HG03064 (cell line): ENCODE data around the gene DYNLT1.
"Not testable (repeated sequence)": the region's sequence is repeated elsewhere in the genome, so short reads cannot be mapped to it uniquely, and the experiment has no call there.

Source experiments
- ATAC-seq: cut with Tn5 transposase; IDR thresholded peaks from one replicate; pipeline ENCODE4 v1.9.1; 2021; ENCODE audit warnings: low read depth; ENCODE audit not compliant: unreplicated experiment

The DYNLT1 gene

DNA sequence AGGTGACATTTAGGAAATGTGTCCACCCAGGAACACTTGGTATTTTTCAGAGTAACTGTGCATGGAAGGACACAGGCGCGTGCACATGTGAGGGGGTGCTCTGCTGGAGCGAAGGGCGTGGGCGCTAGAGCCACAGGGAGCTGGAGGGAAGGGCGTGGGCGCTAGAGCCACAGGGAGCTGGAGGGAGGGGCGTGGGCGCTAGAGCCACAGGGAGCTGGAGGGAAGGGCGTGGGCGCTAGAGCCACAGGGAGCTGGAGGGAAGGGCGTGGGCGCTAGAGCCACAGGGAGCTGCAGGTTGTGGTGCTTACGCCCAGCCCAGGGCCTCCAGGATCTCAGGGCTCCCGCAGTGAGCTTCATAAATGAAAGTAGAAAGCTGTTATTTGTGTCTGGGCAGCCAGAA lies 38.5 kb downstream of the DYNLT1 start:
- ATAC-seq = not testable (repeated sequence)

DNA sequence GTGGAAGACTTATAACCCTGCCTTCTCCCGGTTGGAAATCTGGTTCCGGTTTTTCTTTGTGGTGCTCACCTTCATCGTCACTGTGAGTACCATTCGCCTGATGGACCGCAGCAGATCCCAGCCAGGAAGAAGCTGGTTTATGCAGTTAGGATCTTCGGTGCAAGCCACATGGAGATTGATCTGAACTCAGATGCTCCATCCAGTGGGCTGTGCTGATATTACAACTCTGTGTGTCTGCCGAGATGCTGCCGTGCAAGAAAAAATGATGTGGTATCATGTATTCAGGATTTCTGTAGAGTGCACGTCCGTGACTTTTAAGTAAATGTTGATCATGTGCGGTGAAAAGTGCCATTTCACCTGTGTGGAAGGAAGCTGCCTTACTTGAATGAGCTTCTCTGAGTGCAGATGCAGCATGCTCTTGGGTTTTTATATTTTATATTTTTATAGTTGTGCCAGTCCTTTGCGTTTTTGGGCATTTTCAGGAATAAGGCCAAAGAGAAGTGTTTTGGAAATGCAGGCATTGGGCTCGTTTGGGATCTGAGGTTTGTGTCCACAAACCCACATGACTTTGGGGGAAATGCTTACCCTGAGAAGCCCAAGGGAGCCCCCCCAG lies 39.2 kb downstream of the DYNLT1 start:
- no peak for ATAC-seq

DNA sequence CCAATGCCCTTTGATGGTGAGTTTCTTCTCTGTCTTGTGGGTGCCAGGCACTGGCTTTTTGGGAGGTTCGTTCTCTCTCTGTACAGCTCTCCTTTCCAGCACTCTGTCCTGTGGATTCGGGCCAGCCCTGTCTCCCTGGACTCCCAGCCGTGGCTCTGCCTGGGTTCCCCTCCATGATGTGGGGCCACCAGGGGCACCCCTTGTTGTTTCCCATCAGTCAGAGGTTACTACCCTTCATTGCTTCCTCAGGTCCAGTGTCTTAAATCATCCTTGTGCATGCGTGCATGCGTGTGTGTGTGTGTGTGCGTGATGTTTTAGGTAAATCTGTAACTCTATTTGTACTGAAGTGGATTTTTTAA lies 40.5 kb downstream of the DYNLT1 start:
- ATAC-seq = no peak

DNA sequence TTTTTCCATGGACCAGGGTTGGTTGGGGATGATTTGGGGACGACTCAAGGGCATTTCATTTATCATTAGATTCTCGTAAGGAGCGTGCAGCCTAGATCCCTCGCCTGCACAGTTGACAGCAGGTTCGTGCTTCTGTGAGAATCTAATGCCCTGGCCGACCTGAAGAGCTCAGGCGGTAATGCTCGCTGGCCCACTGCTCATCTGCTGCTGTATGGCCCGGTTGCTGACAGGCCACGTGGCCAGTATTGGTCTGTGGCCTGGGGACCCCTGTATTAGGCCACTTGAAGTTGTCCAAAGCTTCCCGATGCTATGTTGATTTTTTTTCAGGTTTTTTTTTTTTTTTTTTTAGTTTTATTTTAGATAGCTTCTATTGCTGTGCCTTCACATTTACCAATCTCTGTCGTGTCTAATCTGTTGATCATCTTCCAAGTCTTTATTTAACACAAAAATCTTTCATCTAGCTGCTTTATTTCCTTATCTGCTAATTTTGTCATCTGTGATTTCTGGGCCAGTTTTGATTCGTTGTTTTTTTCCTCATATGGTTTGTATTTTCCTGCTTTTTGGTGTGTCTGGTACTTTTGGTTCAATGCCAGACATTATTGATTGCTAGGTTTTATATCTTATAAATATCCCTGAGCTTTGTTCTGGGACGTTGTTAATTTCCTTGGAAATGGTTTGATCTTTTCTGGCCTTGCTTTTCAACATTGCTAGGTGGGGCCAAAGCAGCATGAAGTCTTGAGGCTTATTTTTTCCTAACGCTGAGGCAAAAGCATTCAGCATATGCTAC lies 41.1 kb downstream of the DYNLT1 start:
- no peak for ATAC-seq

DNA sequence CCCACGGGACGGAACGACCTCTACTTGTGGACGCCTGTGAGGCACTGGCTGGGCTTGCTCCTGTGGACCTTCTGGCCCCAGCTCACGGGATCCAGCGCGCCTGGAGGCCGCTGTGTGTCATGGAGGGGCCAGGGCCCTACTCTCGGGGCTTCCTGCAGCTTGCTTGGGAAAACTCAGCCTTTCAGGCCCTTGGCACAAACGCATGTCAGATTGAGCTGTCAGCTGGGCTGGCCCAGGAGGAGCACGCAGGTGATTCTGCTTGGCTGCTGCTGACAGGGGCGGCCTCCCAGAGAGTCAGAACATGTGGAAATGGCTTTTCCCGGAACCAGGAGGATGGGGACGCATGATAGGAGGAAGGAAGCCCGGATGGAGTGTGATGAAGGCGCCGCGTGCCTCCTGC lies 44.9 kb downstream of the DYNLT1 start:
- ATAC-seq = no peak

DNA sequence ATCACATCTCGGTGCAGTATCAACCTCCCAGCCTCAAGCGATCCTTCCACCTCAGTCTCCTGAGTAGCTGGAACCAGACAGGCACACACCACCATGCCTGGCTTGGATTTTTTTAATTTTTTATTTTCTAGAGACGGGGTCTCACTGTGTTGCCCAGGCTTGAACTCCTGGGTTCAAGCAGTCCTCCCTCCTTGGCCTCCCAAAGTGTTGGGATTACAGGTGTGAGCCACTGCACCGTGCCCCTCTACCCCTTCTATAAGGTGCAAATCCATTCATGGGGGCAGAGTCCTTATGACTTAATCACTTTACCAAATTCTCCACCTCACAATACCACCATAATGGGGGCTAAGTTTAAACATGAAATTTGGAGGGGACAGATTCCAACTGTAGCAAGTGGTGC lies 47.0 kb downstream of the DYNLT1 start:
- ATAC-seq = no peak

DNA sequence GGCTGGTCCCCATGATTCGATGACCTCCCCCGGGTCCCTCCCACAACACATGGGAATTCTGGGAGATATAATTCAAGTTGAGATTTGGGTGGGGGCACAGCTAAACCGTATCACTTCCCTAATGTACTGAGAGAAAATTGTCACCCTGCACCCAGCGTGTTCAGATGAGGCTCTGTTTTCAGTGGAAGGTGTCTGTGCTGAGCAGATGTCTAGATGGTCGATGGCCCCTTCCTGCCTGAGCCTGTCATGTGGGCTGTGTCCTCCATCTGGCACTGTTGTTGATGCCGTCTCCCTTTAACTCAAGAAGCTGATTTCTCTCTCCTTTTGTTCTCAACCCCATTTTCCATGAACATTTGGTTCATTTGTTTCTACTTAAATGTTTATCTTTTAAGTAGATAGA lies 47.7 kb downstream of the DYNLT1 start:
- ATAC-seq = no peak

DNA sequence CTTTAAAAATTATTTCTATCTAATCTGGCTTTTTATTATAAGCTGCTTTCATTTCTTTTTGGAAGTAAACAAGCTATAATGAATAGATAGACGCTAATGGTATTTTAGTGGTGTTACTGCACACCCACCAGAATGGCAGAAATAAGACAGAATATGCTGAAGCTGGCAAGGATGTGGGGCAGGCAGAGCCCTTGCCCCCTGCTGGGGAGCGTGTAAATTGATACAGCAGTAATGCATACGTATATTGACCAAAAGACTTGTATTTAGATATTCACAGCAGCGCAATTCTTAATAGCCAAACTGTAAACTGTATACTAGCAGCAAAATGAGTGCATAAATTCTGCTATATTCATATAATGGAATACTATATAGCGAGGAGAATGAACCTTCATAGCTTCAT lies 49.3 kb downstream of the DYNLT1 start:
- ATAC-seq = no peak

DNA sequence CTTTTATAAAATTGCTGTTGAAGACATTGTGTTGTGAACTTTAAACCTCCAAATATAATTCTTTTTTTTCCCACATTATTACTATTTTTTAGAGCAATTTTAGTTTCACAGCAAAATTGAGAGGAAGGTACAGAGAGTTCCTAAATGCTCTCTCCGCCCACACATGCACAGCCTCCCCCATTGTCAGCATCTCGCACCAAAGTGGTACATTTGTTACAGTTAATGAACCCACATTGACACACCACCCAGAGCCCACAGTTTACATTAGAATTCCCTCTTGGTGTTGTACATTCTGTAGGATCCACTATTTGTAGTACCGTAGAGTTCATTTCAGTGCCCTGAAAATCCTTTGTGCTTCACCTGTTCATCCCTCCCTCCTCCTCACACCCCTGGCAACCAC lies 50.9 kb downstream of the DYNLT1 start:
- ATAC-seq = no peak

DNA sequence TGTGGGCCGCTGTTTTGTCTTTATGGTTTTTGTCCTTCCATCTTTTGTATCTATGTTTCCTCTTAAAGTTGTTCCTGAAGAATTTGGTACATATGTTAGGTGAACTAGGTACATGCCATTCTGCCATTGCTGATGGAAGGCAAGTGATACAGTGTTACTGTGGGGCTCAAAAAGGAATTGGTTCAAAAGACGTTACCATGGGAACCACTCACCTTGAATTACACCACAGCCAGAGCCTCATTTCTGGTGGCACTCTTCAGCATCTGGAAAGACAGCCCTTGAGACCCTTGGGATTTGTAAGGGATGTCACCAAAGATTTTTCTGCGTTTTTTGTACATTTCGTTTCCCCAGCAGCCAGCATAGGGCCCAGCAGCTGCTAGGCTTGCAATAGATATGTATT lies 52.7 kb downstream of the DYNLT1 start:
- no peak for ATAC-seq

DNA sequence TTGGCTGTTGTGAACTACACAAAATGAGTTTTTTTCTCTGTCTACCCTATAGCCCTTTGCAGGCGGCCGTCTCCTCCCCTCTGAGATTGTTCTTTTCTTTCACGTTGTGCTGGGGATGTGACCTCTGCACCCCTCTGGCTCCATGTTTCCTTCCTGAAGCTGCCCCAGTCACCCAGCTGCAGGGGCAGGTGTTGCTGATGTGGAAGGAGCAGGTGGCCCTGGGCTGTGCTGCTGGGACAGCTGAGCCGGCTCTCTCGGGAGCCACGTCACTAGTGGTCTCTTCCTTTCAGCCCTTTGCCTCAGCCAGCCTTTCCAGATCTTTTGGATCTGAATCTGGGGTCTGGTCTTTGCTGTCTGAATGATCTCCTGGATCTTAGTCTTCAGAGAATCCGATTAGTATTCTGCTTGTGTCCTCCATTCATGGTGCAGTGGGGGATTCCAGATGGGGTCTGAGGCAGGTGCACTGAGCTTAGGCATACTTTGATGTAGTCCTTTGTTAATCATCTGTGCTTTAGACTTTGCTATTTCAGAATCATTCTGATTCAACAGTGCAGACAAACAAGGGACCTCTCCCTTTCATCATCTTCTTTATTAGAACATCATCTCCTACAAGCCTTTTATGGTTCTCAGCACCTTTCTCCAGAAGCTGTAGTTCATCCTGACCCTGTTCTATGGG lies 53.3 kb downstream of the DYNLT1 start:
- ATAC-seq = no peak

DNA sequence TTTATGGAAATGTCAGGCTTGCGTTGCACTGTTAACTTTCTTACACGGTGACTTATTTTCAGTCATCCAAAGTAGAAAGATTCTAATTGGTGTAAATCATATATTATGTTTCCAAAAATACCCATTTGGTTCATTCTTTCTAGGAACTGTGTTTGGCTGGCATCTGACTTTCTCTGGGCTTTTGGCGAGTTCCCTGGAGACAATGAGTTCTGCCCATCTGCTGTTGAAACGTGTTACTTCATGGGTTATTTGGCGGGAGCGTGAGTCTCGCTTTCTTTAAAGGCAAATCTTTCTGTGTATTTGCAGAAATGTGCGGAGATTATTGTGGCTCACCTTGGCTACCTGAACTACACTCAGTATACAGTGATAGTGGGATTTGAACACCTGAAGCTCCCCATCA lies 55.2 kb downstream of the DYNLT1 start:
- no peak for ATAC-seq

DNA sequence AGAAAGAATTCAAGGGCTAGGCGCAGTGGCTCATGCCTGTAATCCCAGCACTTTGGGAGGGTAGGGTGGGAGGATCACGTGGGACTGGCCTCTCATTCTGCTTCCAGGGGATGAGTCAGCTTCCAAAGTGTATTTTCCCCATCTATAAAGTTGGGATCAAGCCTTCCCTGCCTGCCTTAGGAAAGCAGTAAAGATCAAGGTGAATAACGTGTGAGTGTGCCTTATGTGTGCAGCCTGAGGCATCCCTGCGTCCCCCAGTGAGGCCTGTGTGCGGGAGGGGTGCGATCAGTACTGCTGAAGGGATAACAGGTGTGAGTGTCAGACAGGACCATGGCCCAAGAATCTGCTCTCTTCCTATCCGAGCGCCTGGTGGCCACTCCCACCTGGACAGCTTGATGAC lies 57.9 kb downstream of the DYNLT1 start:
- ATAC-seq = no peak
